ENCODE results near the gene DISC1.

- no peak for TF ChIP-seq CTCF (IDR thresholded peaks at IDR 0.05)
- TF ChIP-seq POLR2A (IDR thresholded peaks at IDR 0.05): no peak
Observed at GRCh38 chr1:231612393-231613089, 14.0 kb upstream of the DISC1 start.
